ENCODE results near the gene CDHR3.

CDHR3 gene

DNA sequence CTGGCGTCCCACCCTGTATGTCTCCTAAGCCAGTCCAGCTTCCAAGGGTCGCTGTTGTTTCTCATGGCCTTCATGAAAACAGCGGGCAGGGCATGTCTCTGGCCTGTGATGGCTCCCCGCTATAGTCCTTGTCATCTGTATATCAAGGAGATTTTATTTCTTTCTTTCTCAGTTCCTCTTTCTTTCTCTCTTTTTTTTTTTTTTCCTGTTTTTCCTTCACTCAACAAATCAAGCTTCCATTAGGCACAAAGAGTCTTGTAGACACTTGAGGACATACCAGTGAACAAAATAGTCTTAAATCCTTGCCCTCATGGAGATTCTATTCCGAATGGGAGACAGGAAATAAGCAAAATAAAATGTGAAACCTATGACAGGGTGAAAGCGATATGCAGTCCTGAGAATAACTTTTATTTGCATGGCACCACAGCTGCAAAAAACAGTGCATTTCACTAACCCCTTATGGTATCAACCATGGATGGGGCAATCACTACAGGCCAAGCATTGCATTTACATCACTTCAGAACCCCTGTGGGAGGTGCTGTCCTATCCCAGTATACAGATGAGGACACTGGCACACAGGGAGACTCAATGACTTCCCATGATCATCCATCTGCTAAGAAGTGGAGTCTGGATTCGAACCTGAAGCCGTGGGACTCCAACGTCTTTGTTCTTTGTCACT lies 98.4 kb downstream of the CDHR3 start:
- H3K27ac ChIP-seq: peak overlapping the region; percentile 92
- no peak for DNase-seq (ENCODE audit: low read depth, low spot score)

GRCh38 chr7:106062006-106062405 lies 98.9 kb downstream of the CDHR3 start:
- peak overlapping the region; percentile 92 for H3K27ac ChIP-seq
- DNase-seq (ENCODE audit: low read depth, low spot score): no peak

- no peak for DNase-seq (ENCODE audit: low read depth, low spot score)
- peak overlapping the region; percentile 92 for H3K27ac ChIP-seq
Measured at GRCh38 chr7:106062521-106062931, 99.5 kb downstream of the CDHR3 start.

DNA sequence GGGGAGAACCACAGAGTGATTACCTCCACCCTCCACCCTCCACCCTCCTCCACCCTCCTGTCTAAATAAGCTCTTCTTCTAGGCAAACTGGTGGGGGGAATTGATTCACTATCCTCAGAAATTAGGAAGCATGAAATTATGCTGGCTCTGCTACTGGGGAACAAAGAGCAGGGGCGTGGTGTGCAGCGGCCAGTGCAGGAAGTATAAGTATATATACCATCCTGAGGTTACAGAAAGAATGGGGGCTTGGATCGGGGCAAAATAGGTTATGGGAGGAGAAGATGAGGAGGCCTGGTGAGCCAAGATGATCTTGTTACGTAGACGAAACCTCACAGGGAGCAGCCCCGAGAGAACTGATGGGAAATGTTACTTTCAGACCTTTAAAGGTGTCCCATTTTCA lies 100.0 kb downstream of the CDHR3 start:
- DNase-seq (ENCODE audit: low read depth, low spot score): no peak
- peak overlapping the region; percentile 92 for H3K27ac ChIP-seq

GRCh38 chr7:106063692-106064091 lies 100.6 kb downstream of the CDHR3 start:
- H3K27ac ChIP-seq: peak overlapping the region; percentile 92
- DNase-seq (ENCODE audit: low read depth, low spot score): no peak

GRCh38 chr7:106064316-106064715 lies 101.3 kb downstream of the CDHR3 start:
- H3K27ac ChIP-seq: peak overlapping the region; percentile 92
- DNase-seq (ENCODE audit: low read depth, low spot score): no peak

- DNase-seq (ENCODE audit: low read depth, low spot score): peak; percentile 93
- H3K27ac ChIP-seq: peak overlapping the region; percentile 92
Measured at GRCh38 chr7:106064771-106065574, 101.9 kb downstream of the CDHR3 start.

DNA sequence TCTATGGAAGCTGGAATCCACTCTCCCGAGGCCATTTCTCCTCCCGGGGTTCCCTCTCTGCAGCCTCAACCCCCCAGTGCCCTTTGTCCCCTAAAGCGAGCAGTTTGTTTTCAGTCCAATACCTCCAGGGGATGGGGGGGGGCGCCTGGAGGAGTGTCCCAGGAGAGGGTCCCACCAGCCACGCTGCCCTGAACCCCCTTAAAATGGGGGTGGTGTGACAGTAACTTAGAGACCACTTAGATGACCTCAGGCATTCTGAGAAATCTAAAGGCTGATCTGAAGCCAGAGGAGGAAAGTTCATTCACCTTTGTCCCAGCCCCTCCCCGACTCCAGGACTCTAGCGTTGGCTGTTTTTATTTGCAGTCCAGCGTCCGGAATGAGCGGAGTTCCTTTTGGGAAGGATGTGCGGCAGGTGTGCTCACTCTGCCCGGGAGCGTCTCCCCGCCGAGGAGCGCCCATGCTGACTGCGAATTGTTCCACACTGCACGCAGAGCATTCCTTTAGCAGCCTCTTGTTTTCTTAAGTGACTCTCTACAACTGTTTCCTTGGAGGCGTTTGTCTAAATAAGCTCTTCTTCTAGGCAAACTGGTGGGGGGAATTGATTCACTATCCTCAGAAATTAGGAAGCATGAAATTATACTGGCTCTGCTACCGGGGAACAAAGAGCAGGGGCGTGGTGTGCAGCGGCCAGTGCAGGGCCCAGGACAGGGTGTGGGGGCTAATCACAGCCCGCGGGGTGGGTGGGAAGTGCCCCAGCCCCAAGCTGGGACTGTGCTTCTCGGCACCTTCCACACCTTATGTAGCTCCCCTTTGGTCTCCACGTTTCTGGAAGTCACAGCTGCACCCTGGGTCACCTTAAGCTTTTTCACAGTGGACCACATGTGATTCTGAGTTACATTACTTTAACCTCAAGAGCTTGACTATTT lies 102.8 kb downstream of the CDHR3 start:
- peak overlapping the region; percentile 92 for H3K27ac ChIP-seq
- DNase-seq (ENCODE audit: low read depth, low spot score): no peak

DNA sequence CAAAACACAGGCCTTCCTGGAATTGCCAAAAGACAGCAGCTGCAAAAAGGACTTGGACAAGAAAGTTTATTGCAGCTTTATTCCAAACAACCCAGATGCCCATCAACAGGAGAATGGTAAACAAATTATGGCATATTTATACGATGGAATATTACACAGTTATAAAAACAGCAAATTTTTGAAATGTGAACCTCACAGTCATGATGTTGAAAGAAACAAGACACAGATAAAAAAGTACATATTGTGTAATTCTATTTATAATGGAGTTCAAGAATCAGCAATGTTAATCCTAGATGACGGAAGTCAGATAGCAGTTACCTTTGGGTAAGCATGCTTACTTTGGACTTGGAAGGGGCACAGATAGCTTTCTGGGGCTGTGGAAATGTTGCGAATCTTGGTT lies 104.6 kb downstream of the CDHR3 start:
- no peak for DNase-seq (ENCODE audit: low read depth, low spot score)
- H3K27ac ChIP-seq: no peak overlapping the region

DNA sequence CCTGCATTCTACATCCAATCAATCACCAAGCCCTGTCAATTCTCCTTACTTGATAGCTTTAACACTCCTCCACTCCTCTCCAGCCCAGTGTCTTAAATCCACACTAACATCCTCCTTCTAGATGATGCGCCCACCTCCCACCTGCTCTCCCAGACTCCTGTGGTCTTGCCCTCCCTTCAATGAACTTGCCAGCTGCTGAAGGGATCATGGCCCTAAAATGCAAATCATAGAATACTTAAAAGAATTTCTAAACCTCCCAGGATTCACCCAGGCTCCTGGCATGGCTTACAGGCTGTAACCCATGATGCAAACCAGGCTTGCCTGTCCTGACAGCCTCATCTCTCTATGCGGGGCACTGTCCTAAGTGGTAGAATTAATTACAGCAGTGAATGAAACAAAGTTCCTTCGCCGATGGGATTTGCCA lies 105.5 kb downstream of the CDHR3 start:
- peak overlapping the region; percentile 91 for H3K27ac ChIP-seq
- no peak for DNase-seq (ENCODE audit: low read depth, low spot score)

DNA sequence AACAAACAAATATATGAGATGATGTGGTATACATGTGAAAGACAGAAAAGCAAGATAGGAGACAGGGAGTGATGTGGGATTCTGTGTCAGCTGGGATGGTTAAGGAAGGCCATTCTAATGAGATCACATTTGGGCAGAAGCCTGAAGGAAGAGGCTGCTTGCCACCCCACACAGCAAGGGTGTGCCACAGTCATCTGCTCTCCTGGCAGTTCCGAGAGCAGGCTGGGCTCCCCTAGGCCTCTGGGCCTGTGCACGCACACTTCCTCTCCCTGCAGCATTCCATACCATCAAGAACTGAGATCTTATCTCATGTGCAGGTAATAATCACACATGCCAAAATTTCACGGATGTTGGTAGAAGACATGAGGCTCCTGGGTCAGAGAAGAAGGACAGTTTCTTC lies 105.9 kb downstream of the CDHR3 start:
- H3K27ac ChIP-seq: peak overlapping the region; percentile 91
- DNase-seq (ENCODE audit: low read depth, low spot score): peak; percentile 43

- no peak for DNase-seq (ENCODE audit: low read depth, low spot score)
- peak overlapping the region; percentile 91 for H3K27ac ChIP-seq
Measured at GRCh38 chr7:106069471-106070200, 106.6 kb downstream of the CDHR3 start.

- DNase-seq (ENCODE audit: low read depth, low spot score): no peak
- H3K27ac ChIP-seq: peak overlapping the region; percentile 91
Measured at GRCh38 chr7:106070201-106070551, 107.1 kb downstream of the CDHR3 start.

DNA sequence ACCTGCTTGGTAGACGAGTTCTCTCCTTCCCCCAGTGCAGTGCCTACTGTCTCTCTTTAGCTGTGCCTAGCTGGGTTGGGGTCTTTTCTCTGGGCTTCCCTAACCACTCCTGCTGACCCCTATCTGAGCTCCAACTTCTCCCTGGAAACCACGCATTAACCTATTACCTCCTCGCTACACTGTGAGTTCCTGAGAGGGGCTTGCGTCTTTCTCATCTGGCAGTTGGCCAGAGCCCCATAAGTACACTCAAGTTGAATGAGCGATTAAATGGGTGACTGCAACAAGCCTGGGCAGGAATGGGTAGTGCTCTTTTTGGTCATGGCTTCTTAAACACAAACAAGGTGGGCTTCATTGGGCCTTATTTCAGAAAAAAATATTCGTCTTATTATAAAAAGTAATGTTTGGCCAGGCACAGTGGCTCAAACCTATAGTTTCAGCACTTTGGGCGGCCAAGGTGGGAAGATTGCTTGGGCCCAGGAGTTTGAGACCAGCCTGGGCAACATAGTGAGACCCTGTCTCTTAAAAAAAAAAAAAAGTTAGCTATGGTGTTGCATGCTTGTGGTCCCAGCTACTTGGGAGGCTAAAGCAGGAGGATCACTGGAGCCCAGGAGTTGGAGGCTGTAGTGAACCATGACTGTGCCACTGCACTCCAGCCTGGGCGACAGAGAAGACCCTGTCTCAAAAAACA lies 107.6 kb downstream of the CDHR3 start:
- no peak for DNase-seq (ENCODE audit: low read depth, low spot score)
- peak overlapping the region; percentile 91 for H3K27ac ChIP-seq

- DNase-seq (ENCODE audit: low read depth, low spot score): peak; percentile 75
- H3K27ac ChIP-seq: peak overlapping the region; percentile 91
Measured at GRCh38 chr7:106071356-106071998, 108.4 kb downstream of the CDHR3 start.

GRCh38 chr7:106071999-106072714 lies 109.1 kb downstream of the CDHR3 start:
- H3K27ac ChIP-seq: peak overlapping the region; percentile 91
- DNase-seq (ENCODE audit: low read depth, low spot score): no peak

DNA sequence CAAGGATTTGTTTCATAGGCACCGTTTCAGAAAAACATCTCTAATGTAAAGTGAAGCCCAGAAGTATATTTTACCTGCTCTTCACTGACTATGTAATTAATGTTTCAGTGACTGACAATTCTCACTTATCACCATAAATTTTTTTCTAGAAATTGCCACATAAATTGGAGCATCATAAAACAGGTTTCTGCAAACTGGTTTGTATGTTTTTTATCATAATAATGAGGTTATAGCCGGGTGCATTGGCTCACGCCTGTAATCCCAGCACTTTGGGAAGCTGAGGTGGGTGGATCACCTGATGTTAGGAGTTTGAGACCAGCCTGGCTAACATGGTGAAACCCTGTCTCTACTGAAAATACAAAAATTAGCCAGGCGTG lies 109.6 kb downstream of the CDHR3 start:
- H3K27ac ChIP-seq: peak overlapping the region; percentile 91
- DNase-seq (ENCODE audit: low read depth, low spot score): no peak

- H3K27ac ChIP-seq: no peak overlapping the region
- DNase-seq (ENCODE audit: low read depth, low spot score): no peak
Measured at GRCh38 chr7:106073701-106074100, 110.6 kb downstream of the CDHR3 start.

Measured in epithelial cell of prostate (primary cell).